Measurements from ENCODE around the gene INO80B. TPM values are rescaled to one million over a fixed set of nuclear protein-coding genes. Genes with fewer than 3 reads are reported as not detected.

The INO80B gene
- total RNA-seq, 2 donors from 2014 or later: 6.3 to 32.4 TPM

GRCh38 chr2:74429487-74430451 lies 25.1 kb upstream of the INO80B start:
- Histone ChIP-seq H3K4me3 (no peak overlapping the region), H3K4me1 (no peaks in the 10 kb centered on the region), H3K36me3 (replicated peaks in 1 of 2; ENCODE audit: insufficient read depth in 1 of 2, low read depth in 2 of 2) (peaks cover 18 to 37% of the 10 kb centered on the region in 2 donors), H3K27me3 (no peaks in the 10 kb centered on the region), H3K27ac (no peak overlapping the region), H3K9me3 (no peaks in the 10 kb centered on the region)
- intact Hi-C loops (cut with DNase I): no loop called here
- 83 to 87% methylated on average over 16 of the region's 18 CpGs for WGBS, 2 donors
- DNase-seq: no peak
- ATAC-seq: no peak
- TF ChIP-seq CTCF (IDR thresholded peaks at IDR 0.05) (no peak), POLR2A (IDR thresholded peaks at IDR 0.05) (no peak)

GRCh38 chr2:74430502-74430901 lies 24.4 kb upstream of the INO80B start:
- intact Hi-C loops (cut with DNase I): no loop called here
- TF ChIP-seq POLR2A (IDR thresholded peaks at IDR 0.05) (no peak), CTCF (IDR thresholded peaks at IDR 0.05) (no peak)
- Histone ChIP-seq H3K27me3 (no peaks in the 10 kb centered on the region), H3K36me3 (replicated peaks in 1 of 2; ENCODE audit: insufficient read depth in 1 of 2, low read depth in 2 of 2) (peaks cover 18 to 37% of the 10 kb centered on the region in 2 donors), H3K9me3 (no peaks in the 10 kb centered on the region), H3K4me3 (no peak overlapping the region), H3K27ac (no peak overlapping the region), H3K4me1 (no peaks in the 10 kb centered on the region)
- DNase-seq (no peak), ATAC-seq (no peak)
- 85 to 92% methylated on average over 8 to 11 of the region's 11 CpGs for WGBS, 2 donors

- H3K4me3 ChIP-seq: no peak overlapping the region
- intact Hi-C loops (cut with DNase I): no loop called here
- H3K27me3 ChIP-seq: no peaks in the 10 kb centered on the region
- H3K4me1 ChIP-seq: peaks cover 32% of the 10 kb centered on the region
- TF ChIP-seq POLR2A (IDR thresholded peaks at IDR 0.05) (no peak), CTCF (IDR thresholded peaks at IDR 0.05) (no peak)
- DNase-seq (no peak), ATAC-seq (no peak)
- no peak overlapping the region for H3K27ac ChIP-seq
- no peaks in the 10 kb centered on the region for H3K9me3 ChIP-seq
- 72 to 83% methylated on average over 12 to 30 of the region's 43 CpGs for WGBS, 2 donors
- peaks cover 0 to 9% of the 10 kb centered on the region in 2 donors for H3K36me3 ChIP-seq (replicated peaks in 1 of 2; ENCODE audit: insufficient read depth in 1 of 2, low read depth in 2 of 2)
These were observed 18.6 kb upstream of the INO80B start for GRCh38 chr2:74436111-74436805.

GRCh38 chr2:74436848-74437695 lies 17.8 kb upstream of the INO80B start:
- WGBS, 2 donors: 65 to 77% methylated on average over 6 of the region's 6 CpGs
- Histone ChIP-seq H3K27me3 (no peaks in the 10 kb centered on the region), H3K4me1 (peaks cover 32% of the 10 kb centered on the region), H3K9me3 (no peaks in the 10 kb centered on the region), H3K36me3 (replicated peaks in 1 of 2; ENCODE audit: insufficient read depth in 1 of 2, low read depth in 2 of 2) (peaks cover 0 to 3% of the 10 kb centered on the region in 2 donors), H3K4me3 (no peak overlapping the region), H3K27ac (no peak overlapping the region)
- DNase-seq: no peak
- TF ChIP-seq POLR2A (IDR thresholded peaks at IDR 0.05): no peak
- no peak for TF ChIP-seq CTCF (IDR thresholded peaks at IDR 0.05)
- ATAC-seq: no peak
- intact Hi-C loops (cut with DNase I): no loop called here
